Measurements from ENCODE around the gene CFAP100. TPM values are rescaled to one million over a fixed set of nuclear protein-coding genes. Genes with fewer than 3 reads are reported as not detected.

CFAP100 gene
- total RNA-seq, 1 donor from 2014 or later, result not detected

DNA sequence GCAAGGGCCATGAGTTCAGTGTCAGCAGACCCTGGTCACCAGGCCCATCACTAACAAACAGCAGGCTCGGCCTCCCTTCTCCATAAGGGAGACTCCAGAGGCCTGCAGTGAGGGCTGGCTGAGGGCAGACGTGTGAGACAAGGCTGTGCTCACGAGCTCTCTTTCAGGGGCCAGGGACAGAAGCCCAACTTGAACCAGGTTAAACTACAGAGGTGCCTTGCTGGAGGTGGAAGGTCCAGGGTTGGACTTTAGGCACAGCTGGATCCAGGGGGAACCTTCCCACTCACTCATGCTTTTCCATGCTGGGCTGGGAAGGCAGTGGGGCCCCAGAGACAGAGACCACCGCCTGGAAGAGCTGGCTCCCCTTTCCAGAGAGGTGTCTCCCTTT lies 19.0 kb downstream of the CFAP100 start:
- Mint-ChIP-seq H3K27ac (no peak overlapping the region), H3K4me3 (no peak overlapping the region), H3K36me3 (peaks cover 1% of the 10 kb centered on the region), H3K27me3 (ENCODE audit: insufficient read depth, low read depth) (no peaks in the 10 kb centered on the region), H3K9me3 (no peaks in the 10 kb centered on the region), H3K4me1 (peaks cover 8% of the 10 kb centered on the region)
- Histone ChIP-seq H3F3A (ENCODE audit: low read depth) (no peaks in the 10 kb centered on the region), H3K4me1 (peaks cover 12% of the 10 kb centered on the region), H3K9me3 (ENCODE audit: low read depth) (no peaks in the 10 kb centered on the region), H3K4me2 (no peak overlapping the region), H2AFZ (replicated peaks) (no peak overlapping the region), H4K20me1 (ENCODE audit: low read depth) (no peaks in the 10 kb centered on the region), H3K27me3 (no peaks in the 10 kb centered on the region), H3K4me3 (no peak overlapping the region), H3K79me2 (ENCODE audit: low read depth) (no peaks in the 10 kb centered on the region), H3K9ac (no peak overlapping the region), H3K27ac (no peak overlapping the region), H3K36me3 (no peaks in the 10 kb centered on the region)
- DNase-seq (ENCODE audit: low spot score), result no peak
- TF ChIP-seq EZH2phosphoT487 (IDR thresholded peaks at IDR 0.05) (no peak), EZH2 (IDR thresholded peaks at IDR 0.05) (no peak)
- TF ChIP-seq, protein P1, sequence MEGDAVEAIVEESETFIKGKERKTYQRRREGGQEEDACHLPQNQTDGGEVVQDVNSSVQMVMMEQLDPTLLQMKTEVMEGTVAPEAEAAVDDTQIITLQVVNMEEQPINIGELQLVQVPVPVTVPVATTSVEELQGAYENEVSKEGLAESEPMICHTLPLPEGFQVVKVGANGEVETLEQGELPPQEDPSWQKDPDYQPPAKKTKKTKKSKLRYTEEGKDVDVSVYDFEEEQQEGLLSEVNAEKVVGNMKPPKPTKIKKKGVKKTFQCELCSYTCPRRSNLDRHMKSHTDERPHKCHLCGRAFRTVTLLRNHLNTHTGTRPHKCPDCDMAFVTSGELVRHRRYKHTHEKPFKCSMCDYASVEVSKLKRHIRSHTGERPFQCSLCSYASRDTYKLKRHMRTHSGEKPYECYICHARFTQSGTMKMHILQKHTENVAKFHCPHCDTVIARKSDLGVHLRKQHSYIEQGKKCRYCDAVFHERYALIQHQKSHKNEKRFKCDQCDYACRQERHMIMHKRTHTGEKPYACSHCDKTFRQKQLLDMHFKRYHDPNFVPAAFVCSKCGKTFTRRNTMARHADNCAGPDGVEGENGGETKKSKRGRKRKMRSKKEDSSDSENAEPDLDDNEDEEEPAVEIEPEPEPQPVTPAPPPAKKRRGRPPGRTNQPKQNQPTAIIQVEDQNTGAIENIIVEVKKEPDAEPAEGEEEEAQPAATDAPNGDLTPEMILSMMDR (IDR thresholded peaks at IDR 0.05), result no peak

DNA sequence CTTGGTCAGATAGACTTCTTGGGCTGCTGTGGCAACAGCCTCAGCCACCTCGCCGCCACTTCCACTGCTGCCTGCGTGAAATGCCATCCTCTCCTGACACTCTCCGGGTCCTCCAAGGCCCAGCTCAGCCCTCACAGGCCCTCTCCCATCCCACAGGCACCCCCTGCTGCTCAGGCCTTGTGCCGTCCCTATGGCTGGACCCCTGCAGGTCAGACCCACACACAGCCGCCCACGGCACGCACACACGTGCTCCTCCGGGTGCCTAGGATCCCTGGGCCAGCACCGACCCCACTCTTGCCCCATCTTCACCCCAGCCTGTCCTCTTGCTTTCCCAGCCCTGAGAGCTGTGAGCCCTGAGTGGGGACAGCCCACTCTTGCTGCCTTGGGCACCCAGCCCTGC lies 19.7 kb downstream of the CFAP100 start:
- Histone ChIP-seq H3K36me3 (no peaks in the 10 kb centered on the region), H4K20me1 (ENCODE audit: low read depth) (no peaks in the 10 kb centered on the region), H3K9me3 (ENCODE audit: low read depth) (no peaks in the 10 kb centered on the region), H3K79me2 (ENCODE audit: low read depth) (no peaks in the 10 kb centered on the region), H3K27me3 (no peaks in the 10 kb centered on the region), H3K4me2 (no peak overlapping the region), H2AFZ (replicated peaks) (no peak overlapping the region), H3K4me1 (peaks cover 12% of the 10 kb centered on the region), H3K4me3 (no peak overlapping the region), H3K27ac (no peak overlapping the region), H3F3A (ENCODE audit: low read depth) (no peaks in the 10 kb centered on the region), H3K9ac (no peak overlapping the region)
- Mint-ChIP-seq H3K4me1 (peaks cover 8% of the 10 kb centered on the region), H3K9me3 (no peaks in the 10 kb centered on the region), H3K36me3 (peaks cover 1% of the 10 kb centered on the region), H3K4me3 (no peak overlapping the region), H3K27me3 (ENCODE audit: insufficient read depth, low read depth) (no peaks in the 10 kb centered on the region), H3K27ac (no peak overlapping the region)
- no peak for DNase-seq (ENCODE audit: low spot score)
- TF ChIP-seq, protein P1 (IDR thresholded peaks at IDR 0.05), result no peak
- no peak for TF ChIP-seq EZH2 (IDR thresholded peaks at IDR 0.05)

DNA sequence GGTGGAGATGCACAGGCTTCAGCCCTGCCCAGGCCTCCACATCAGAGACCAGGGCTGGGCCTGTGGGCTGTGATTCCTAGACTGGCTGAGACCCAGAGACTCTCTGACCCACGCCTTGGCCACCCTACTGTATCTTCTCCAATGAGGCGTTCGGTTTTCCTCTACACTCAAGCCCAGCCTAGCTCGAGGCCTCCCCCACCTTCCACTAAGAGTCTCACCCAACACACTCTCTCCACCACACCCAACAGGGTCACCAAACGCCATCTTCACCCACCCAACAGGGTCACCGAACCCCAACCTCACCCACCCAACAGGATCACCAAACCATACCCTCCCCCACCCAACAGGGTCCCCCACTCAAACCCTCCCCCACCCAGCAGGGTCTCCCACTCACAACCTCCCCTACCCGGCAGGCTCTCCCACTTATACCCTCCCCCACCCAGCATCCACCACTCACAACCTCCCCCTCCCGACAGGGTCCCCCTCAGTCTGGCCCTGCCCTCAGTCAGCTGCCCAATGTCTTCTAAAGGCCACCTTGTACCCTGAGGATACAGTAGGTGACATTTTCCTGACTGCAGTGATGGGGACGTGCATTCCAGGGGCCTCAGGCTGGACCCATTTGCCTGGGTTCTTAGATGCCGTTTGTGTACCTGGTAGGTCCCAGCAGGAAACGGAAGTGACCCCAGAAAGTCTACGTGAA lies 20.4 kb downstream of the CFAP100 start:
- H3K27me3 ChIP-seq, result no peaks in the 10 kb centered on the region
- no peaks in the 10 kb centered on the region for H3K36me3 ChIP-seq
- Mint-ChIP-seq H3K27me3 (ENCODE audit: insufficient read depth, low read depth) (no peaks in the 10 kb centered on the region), H3K4me1 (peaks cover 8% of the 10 kb centered on the region), H3K27ac (no peak overlapping the region), H3K36me3 (peaks cover 1% of the 10 kb centered on the region), H3K9me3 (peaks cover under 1% of the 10 kb centered on the region), H3K4me3 (no peak overlapping the region)
- no peaks in the 10 kb centered on the region for H3K79me2 ChIP-seq (ENCODE audit: low read depth)
- TF ChIP-seq EZH2 (IDR thresholded peaks at IDR 0.05), result no peak
- TF ChIP-seq EZH2phosphoT487 (IDR thresholded peaks at IDR 0.05), result no peak
- TF ChIP-seq, protein P1 (IDR thresholded peaks at IDR 0.05), result no peak
- H3K4me3 ChIP-seq, result no peak overlapping the region
- H3K4me2 ChIP-seq, result no peak overlapping the region
- H4K20me1 ChIP-seq (ENCODE audit: low read depth), result no peaks in the 10 kb centered on the region
- no peak overlapping the region for H3K9ac ChIP-seq
- no peaks in the 10 kb centered on the region for H3K9me3 ChIP-seq (ENCODE audit: low read depth)
- peaks cover 12% of the 10 kb centered on the region for H3K4me1 ChIP-seq
- H2AFZ ChIP-seq (replicated peaks), result no peak overlapping the region
- no peaks in the 10 kb centered on the region for H3F3A ChIP-seq (ENCODE audit: low read depth)
- H3K27ac ChIP-seq, result no peak overlapping the region
- DNase-seq (ENCODE audit: low spot score), result no peak

Data from neural progenitor cell (in vitro differentiated cells).